Thyroid gland (tissue), 4 donors: ENCODE data around the gene CFH. TPM values are rescaled to one million over a fixed set of nuclear protein-coding genes. Genes with fewer than 3 reads are reported as not detected.
"Not testable (repeated sequence)": the region's sequence is repeated elsewhere in the genome, so short reads cannot be mapped to it uniquely, and the experiment has no call there.

ENCODE experiments used
- DNase-seq, 2 donors: peaks; one replicate each; pipeline ENCODE4 v3.0.0-alpha.2; 2019
- H3K27ac ChIP-seq, 3 donors: fragments of 200-600 bp; sonication (generic); 1 replicate in 2 of 3; 2 replicates in 1 of 3; pipeline ENCODE4 v1.5.1; 2016 to 2019; ENCODE audit warnings: mild to moderate bottlenecking in 1 of 3, moderate library complexity in 1 of 3
- H3K27me3 ChIP-seq: fragments of 200-600 bp; sonication (generic); one replicate; pipeline ENCODE4 v1.5.1; 2019
- H3K36me3 ChIP-seq, 2 donors: fragments of 200-600 bp; sonication (generic); one replicate each; pipeline ENCODE4 v1.5.1; 2016 to 2019
- H3K4me1 ChIP-seq, 2 donors: fragments of 200-600 bp; sonication (generic); one replicate each; pipeline ENCODE4 v1.5.1; 2017 to 2019
- H3K4me3 ChIP-seq, 3 donors: fragments of 200-600 bp; sonication (generic); replicated peaks in 1 of 3; 1 replicate in 2 of 3; 2 replicates in 1 of 3; pipeline ENCODE4 v1.5.1; 2016; ENCODE audit warnings: mild to moderate bottlenecking in 1 of 3
- H3K9me3 ChIP-seq: fragments of 200-600 bp; sonication (generic); one replicate; pipeline ENCODE4 v1.5.1; 2017
- CTCF ChIP-seq, 6 experiments: fragments of 200-600 bp in 3 of 6; fragments of 450-650 bp in 3 of 6; sonication (generic) in 3 of 6; IDR thresholded peaks; one replicate each; pipeline ENCODE4 v1.5.1; 2016 to 2019; ENCODE audit warnings: antibody characterized with exemption in 6 of 6, mild to moderate bottlenecking in 2 of 6, inconsistent platforms in 1 of 6, moderate library complexity in 1 of 6
- POLR2A ChIP-seq, 2 donors: fragments of 450-650 bp; IDR thresholded peaks; one replicate each; pipeline ENCODE4 v1.6.1; 2017; ENCODE audit warnings: antibody characterized with exemption in 2 of 2, mild to moderate bottlenecking in 2 of 2, moderate library complexity in 1 of 2
- WGBS, 2 donors: methylation state at CpG; one replicate each; pipeline ENCODE4 v1.1.5; 2017; 5-methylcytosine and 5-hydroxymethylcytosine counted together
- intact Hi-C: fragments of 100-400 bp; cut with DNase I; formaldehyde crosslinking; loops from one replicate; pipeline ENCODE4 v1.15.1; 2023
- total RNA-seq, 4 donors: library from RNA; depleted of rRNA; stranded (reverse); fragments of >200 nt; gene quantifications; one replicate each; pipeline ENCODE4 v1.2.3, GENCODE V29; 2016

Gene CFH
- total RNA-seq, 4 donors from 2014 or later: 93.0 to 422 (median 229) TPM

- Histone ChIP-seq H3K27me3 (no peaks in the 10 kb centered on the region), H3K4me1 (no peaks in the 10 kb centered on the region), H3K27ac (no peak overlapping the region), H3K36me3 (no peaks in the 10 kb centered on the region), H3K9me3 (no peaks in the 10 kb centered on the region), H3K4me3 (no peak overlapping the region)
- 97 to 98% methylated on average over 6 of the region's 6 CpGs for WGBS, 2 donors
- no peak for DNase-seq
- intact Hi-C loops: no loop called here
- no peak for TF ChIP-seq POLR2A (IDR thresholded peaks at IDR 0.05)
- no peak for TF ChIP-seq CTCF (IDR thresholded peaks at IDR 0.05)
Measured at GRCh38 chr1:196637606-196638005, 14.2 kb upstream of the CFH start.

- H3K9me3 ChIP-seq: no peaks in the 10 kb centered on the region
- DNase-seq: no peak
- H3K4me3 ChIP-seq: no peak overlapping the region
- TF ChIP-seq POLR2A (IDR thresholded peaks at IDR 0.05) (no peak), CTCF (IDR thresholded peaks at IDR 0.05) (no peak)
- H3K27ac ChIP-seq: no peak overlapping the region
- H3K27me3 ChIP-seq: no peaks in the 10 kb centered on the region
- 85 to 95% methylated on average over 2 of the region's 2 CpGs for WGBS, 2 donors
- H3K36me3 ChIP-seq: no peaks in the 10 kb centered on the region
- intact Hi-C loops: no loop called here
- no peaks in the 10 kb centered on the region for H3K4me1 ChIP-seq
Measured at GRCh38 chr1:196638466-196638865, 13.4 kb upstream of the CFH start.

- H3K36me3 ChIP-seq, intact Hi-C loops, H3K9me3 ChIP-seq, H3K27ac ChIP-seq, H3K4me3 ChIP-seq, H3K4me1 ChIP-seq, DNase-seq, H3K27me3 ChIP-seq: not testable (repeated sequence)
- 91 to 94% methylated on average over 5 of the region's 5 CpGs for WGBS, 2 donors
Measured at GRCh38 chr1:196639291-196639690, 12.6 kb upstream of the CFH start.

- 92 to 95% methylated on average over 1 of the region's 1 CpG for WGBS, 2 donors
- TF ChIP-seq CTCF (IDR thresholded peaks at IDR 0.05): no peak
- no peak for TF ChIP-seq POLR2A (IDR thresholded peaks at IDR 0.05)
- H3K4me3 ChIP-seq: no peak overlapping the region
Measured at GRCh38 chr1:196640976-196641375, 10.9 kb upstream of the CFH start.

GRCh38 chr1:196649990-196650389 is 1.9 kb upstream of the CFH start:
- no peak for DNase-seq
- TF ChIP-seq POLR2A (IDR thresholded peaks at IDR 0.05) (no peak), CTCF (IDR thresholded peaks at IDR 0.05) (no peak)
- Histone ChIP-seq H3K9me3 (no peaks in the 10 kb centered on the region), H3K4me3 (no peak overlapping the region), H3K27ac (no peak overlapping the region), H3K36me3 (no peaks in the 10 kb centered on the region), H3K27me3 (no peaks in the 10 kb centered on the region), H3K4me1 (no peaks in the 10 kb centered on the region)
- intact Hi-C loops: loop anchor here (10.0 kb wide), 1 partner anchor 285 kb away; no protein-coding TSS in a partner anchor
- WGBS, 2 donors: 81 to 93% methylated on average over 12 of the region's 12 CpGs

More at GRCh38 chr1:196640976-196641375, 10.9 kb upstream of the CFH start:
- Histone ChIP-seq H3K9me3 (no peaks in the 10 kb centered on the region), H3K36me3 (no peaks in the 10 kb centered on the region), H3K4me1 (no peaks in the 10 kb centered on the region), H3K27ac (no peak overlapping the region), H3K27me3 (no peaks in the 10 kb centered on the region)
- no peak for DNase-seq
- intact Hi-C loops: no loop called here

DNA sequence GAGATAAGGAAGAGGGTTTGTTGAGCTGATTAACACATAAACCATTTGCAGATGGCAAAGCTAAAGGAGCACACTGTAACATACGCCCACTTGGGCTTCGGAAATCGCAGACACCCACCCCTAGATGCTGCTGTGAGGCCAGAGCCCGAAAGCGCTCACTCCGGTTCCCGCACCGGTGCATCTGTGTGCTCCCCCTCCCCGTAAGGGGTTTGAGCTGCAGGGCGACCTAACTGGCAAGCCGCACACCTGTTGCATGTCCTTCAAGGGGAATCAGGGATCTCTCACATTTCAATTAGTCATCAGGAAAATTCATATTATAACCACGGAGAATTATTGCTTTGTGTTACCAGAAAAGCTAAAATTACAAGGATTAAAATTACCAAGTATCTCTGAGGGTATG is 1.4 kb upstream of the CFH start:
- Histone ChIP-seq H3K27ac (no peak overlapping the region), H3K4me1 (no peaks in the 10 kb centered on the region), H3K27me3 (no peaks in the 10 kb centered on the region), H3K4me3 (no peak overlapping the region), H3K9me3 (no peaks in the 10 kb centered on the region), H3K36me3 (no peaks in the 10 kb centered on the region)
- TF ChIP-seq CTCF (IDR thresholded peaks at IDR 0.05) (no peak), POLR2A (IDR thresholded peaks at IDR 0.05) (no peak)
- intact Hi-C loops: loop anchor here (10.0 kb wide), 1 partner anchor 286 kb away; no protein-coding TSS in a partner anchor
- 81 to 89% methylated on average over 12 of the region's 12 CpGs for WGBS, 2 donors
- DNase-seq: no peak
